GM18951 (cell line): ENCODE results near the gene AGXT.

Experiments
- POLR2A ChIP-seq: IDR thresholded peaks from 4 replicates; pipeline ENCODE4 v1.6.1; 2011; ENCODE audit warnings: mild to moderate bottlenecking; ENCODE audit not compliant: insufficient read length, insufficient read depth; ENCODE audit errors: extremely low read depth
- in situ Hi-C: fragments of 300-500 bp; cut with MboI; formaldehyde crosslinking; loops from one replicate; pipeline ENCODE4 v1.12.0; 2022; ENCODE audit warnings: low sequenced_read_pairs, mixed read lengths, inconsistent platforms; ENCODE audit not compliant: unreplicated experiment

The AGXT gene

DNA sequence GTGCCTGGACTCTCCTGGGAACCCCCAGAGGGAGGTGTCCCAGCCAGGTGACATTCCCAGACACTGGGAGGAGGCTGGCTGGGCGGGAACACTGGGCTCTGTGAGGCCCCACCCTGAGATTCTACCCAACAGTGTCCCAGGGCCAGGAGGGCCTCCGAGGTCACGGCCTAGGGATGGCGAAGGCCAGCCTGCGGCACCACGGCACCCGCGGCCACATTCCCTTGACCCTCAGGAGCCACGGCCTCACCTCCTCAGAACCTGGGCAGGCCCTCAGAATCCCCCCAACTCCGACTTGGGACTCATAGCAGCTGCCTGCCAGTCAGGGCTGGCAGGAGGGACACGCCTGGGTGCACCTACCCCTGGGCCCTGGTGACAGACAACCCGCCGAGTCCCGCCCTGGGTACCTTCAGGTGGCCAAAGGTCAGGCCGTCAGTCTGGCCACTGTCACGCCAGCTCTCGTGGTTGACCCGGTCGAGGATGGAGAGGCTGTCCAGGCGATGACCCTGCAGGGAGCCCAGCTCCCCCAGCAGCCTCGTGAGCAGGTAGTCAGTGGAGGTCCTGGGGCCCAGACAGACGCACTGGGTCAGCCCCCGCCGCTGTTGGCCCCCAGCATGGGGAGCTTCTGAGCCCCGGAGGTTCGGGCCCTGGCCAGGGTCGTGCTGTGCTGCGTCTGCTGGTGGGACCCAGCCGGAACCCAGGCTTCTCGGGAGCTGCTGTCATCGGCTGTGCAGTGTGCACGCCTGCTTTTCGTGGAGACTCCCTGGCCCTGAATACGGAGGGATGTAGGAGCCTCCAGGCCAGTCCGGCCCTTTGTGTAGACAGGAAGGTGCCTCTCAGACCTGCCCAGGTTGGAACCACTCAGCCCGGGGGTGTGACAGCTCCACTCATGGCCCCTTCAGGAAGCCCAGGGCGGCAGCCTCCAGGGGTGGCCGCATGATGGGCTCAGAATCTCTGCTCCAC is 21.3 kb downstream of the AGXT start:
- no peak for TF ChIP-seq POLR2A
- in situ Hi-C loops = no loop called here

DNA sequence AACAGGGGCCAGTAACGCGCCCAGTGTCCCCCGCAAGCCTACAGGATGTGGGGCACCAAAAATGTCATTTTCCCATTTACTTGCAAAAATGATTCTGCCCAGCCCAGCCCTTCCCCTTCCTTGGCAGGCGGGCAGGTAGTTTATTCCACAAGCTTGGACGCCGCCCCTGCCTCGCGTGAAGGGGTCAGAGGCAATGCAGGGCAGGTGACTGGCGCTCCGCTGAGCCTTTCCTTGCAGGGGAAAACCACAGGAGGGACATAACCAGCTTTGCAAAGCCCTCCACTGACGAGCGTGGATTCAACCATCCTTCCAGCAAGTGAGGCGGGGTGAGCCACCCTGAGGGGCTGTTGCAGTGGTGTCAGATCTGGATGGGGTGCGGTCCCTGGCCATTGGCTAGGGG is 22.1 kb downstream of the AGXT start:
- in situ Hi-C loops = no loop called here
- TF ChIP-seq POLR2A = no peak

DNA sequence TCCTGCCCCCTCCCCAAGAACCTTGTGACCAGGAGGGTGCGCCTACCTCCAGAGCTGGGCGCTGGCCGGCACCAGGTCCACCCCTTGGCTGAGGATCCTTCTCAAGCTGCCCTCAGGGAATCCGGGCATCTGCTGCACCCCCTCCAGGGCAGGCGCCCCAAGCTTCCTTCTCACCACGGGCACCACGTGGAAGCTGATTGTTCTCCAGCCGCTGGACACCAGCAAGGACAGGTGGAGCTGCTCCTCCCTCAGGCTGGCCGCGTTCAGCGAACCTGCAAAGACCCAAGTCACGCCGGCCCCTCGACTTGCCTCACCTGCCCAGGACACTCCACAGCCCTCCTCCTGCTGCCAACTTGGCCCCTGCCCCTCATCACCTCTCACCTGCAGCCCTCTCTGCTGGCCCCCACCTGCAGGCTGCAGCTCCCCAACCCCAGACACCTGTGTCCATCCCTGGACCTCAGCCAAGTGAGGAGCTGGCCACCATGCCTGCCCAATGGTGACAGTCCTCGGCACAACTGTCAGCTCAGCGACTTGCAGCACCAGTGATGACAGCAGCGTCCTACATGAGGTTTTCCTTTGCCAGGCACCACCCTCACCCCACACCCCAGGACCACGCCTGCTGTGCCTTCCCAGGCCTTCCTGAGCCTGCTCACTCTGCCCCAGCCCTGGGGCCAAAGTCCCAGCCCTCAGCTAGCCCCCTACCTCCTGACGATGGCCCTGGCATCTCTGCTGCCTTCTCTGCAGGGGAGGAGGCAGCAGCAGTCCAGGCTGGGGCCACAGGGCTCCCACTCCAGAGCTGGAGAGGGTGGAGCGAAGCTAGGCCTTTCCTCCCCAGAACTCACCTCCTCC is 23.1 kb downstream of the AGXT start:
- in situ Hi-C loops = no loop called here
- TF ChIP-seq POLR2A = no peak

DNA sequence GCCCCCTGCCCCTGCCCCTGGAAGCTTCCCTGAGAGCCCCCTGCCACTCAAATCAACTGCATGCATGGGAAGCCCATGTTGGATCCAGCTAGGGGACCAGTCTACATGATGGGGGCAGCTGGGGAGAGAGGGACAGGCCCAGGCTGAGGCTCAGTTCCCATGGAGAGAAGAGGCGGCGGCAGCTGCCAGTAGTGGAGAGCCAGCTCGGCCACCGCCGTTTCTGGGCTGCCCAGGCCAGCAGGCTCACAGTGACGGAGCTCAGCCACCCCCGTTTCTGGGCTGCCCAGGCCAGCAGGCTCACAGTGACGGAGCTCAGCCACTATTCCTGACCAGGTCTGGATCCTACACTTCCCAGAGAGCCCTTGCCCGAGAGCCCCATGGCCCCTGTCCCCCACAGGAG is 23.7 kb downstream of the AGXT start:
- in situ Hi-C loops = no loop called here
- no peak for TF ChIP-seq POLR2A

DNA sequence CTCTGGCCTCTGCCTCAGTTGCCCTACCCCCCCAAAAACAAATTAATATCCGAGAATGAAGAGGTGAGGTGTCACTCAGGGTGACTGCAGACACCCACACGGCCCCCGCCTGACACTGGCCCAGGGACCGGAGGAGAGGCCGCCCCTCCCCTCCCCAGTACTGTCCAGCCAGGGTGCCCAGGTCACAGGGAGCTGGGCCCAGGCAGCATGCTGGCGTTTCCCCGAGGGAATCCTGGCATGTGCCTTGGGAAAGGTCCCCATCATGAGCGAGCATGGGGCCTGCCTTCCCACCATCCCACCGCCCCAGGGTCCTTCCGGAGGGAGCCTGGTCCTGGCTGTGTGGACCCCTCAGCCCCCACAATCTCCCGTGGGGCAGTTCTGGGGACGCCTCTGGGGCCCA is 24.3 kb downstream of the AGXT start:
- in situ Hi-C loops = no loop called here
- no peak for TF ChIP-seq POLR2A

DNA sequence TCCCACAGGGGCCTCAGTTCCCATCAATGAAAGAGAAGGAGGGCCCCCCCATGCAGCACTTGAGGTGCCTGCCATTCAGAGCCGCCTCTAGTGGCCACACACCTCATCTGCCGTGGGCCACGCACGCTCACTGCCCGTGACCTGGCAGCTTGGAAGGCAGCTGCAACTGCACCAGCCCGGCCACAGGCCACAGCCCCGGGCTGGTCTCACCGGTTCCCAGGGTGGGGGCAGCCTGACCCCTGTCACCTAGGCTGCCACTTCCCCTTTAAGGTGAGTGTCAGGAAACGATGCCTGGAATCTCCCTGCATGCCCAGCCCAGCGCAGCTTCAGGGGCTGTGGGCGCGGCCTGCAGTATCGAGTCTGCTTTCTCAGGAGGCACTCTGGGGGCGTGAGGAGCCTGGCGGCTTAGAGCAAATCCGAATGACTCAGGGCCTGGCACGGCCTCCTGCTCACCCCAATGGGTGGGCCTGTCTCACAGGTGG is 24.8 kb downstream of the AGXT start:
- no peak for TF ChIP-seq POLR2A
- in situ Hi-C loops = no loop called here

DNA sequence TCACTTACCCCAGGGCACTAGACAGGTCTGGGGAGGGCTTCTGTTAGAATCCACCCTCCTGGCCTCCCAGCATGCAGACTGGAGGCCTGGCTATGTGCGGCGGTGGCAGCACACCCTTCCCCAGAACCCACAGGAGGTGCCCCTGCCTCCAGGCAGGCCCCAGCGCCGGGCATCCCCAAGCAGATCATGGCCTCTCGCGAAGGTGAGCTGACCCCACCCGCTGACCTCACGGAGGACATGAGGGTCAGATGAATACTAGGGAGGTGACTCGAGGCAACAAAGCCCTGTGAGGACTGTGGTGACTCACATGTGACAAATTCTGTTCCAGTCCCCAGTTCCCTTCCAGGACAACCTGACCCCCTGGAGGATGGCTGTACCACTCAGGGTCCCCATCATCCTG is 25.4 kb downstream of the AGXT start:
- in situ Hi-C loops = no loop called here
- no peak for TF ChIP-seq POLR2A

DNA sequence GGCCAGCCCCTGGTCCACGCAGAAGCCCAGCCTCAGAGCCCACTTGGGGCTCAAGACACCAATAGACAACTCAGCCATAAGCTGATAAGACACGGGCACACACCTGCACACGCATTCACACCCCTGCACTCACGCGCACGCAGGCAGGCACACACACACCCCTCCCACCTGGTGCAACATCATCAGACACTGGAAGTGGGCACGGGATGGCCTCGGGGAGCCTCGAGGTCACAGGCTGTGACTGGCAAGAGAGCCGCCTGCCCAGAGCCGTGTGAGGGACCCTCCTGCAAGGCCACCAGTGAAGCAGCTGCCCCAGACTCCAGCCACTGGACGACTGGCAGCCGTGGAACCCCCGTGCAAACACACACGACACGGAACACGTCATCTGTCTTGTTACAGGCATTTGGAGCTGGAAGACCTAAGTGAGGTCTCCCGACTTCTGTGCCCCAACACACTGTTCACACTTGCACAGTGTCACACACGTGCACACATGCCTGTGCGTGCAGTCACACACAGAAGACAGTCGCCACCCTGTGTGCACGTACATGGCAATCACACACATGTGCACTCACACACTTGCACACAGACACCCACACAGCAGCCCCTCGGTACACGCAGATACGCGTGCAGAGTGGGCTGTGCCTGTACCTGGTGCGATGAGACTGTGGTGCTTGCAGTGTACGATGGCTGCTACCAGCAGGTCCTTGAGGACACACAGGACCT is 26.4 kb downstream of the AGXT start:
- in situ Hi-C loops = no loop called here
- TF ChIP-seq POLR2A = no peak

DNA sequence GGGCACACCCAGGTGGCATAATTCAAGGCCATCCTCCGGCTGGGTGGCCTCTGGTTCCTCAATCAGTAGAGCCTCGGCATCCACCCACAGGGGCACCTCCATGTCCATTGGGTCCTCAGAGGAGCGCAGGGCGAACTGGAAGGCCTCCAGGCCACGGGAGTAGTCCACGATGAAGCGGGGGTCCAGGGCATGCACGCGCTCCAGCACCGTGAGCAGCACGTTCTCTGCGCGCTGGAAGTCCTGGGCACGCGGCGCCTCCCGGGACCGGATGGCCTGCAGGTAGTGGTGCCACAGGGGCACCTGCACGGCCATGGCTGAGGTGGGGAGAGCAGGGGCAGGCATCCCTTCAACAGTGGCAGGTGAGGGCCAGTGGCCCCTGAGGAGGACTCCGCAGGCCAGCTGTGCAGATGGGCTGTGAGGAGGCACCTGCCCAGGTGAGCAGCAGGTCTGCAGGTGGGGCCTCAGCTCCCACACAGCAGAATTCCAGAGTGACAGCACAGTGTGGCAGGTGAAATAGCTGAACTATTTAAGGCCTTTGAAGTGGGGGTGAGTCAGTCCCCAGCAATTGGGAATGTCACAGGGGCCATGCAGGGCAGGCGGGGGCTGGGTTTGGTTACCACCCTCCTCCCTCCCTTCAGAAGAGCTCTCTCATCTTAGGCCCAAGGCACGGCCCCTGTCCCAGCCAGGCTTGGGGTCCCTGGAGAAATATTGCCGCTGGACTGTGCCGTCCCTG is 27.2 kb downstream of the AGXT start, which contains the start of gene MAB21L4:
Gene MAB21L4, minus strand, starts transcription at position 501 of the 733 bp plus-strand sequence. Its CDS starts 159 bp downstream, at position 342.
- in situ Hi-C loops = no loop called here
- TF ChIP-seq POLR2A = no peak

DNA sequence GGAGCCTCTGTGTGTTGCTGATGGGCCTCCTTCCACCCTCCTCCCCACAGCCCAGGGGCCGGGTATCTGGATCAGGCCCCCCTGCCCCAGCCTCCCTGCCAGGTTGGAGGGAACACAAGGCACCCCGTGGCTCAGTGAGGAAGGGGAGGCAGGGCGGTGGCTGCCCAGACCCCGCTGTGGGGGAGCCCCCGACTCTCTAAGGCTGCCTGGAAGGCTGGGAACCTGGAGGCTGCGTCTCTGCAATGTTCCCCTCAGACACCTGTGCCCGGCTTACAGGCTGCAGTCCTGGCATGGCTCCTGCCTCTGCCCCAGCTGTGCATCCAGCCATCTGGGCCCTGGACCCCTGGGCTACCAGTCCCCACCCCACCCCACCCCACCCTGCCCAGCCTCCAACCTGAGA is 27.8 kb downstream of the AGXT start:
- in situ Hi-C loops = no loop called here

DNA sequence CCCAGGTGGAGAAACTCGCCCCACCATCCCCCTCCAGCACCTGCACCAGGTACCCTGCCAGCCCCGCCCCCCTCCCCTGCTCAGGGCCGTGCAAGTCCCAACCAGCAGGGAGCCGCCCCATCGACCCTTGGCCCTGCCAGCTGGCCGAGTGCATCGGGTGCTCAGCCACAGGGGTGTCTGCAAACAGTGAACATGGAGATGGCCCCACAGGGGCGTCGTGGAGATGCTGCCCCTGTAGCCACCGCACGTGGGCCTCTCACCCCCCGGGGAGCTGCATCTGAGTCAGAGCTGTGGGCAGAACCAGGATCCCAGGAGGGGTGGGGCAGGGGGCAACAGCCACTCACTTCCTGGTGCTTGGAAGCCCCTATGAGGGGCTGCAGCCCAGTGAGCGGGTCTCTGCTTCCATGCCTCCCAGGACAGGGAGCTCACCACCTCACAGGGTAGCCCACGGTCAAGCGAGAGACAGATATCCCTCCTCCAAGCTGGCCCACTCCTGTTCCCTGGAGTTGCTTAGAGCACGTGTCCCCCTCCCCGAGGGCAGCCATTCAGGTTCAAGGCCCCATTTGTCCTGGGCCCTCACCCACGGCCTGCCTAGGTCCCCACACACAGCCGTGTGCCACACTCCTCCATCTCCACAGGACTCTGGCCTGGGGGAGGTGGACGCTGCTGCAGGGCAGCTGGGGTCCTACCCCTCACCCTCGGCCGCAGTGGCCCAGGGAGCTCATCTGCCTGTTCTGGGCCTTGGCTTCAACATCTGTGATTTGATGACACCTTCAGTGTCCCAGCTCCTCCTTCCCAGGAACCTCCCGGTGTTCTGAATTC is 28.5 kb downstream of the AGXT start:
- no peak for TF ChIP-seq POLR2A
- in situ Hi-C loops = no loop called here

More for the DNA sequence above, 27.8 kb downstream of the AGXT start:
- TF ChIP-seq POLR2A = no peak
